KOPT-K1 (cell line): ENCODE results near the gene ITGA11.

Experiments used
- H3K27ac ChIP-seq: fragments of 200-600 bp; sonication (generic); 2 replicates; pipeline ENCODE4 v1.5.1; 2016; ENCODE audit warnings: antibody characterized with exemption, mild to moderate bottlenecking, low read depth, low read length; ENCODE audit not compliant: poor library complexity, severe bottlenecking
- H3K36me3 ChIP-seq: fragments of 200-600 bp; sonication (generic); 2 replicates; pipeline ENCODE4 v1.5.1; 2017; ENCODE audit warnings: antibody characterized with exemption, mild to moderate bottlenecking, low read length, moderate library complexity; ENCODE audit not compliant: insufficient read depth
- H3K9me3 ChIP-seq: fragments of 200-600 bp; sonication (generic); 2 replicates; pipeline ENCODE4 v1.5.1; 2017; ENCODE audit warnings: antibody characterized with exemption, low read length, mild to moderate bottlenecking; ENCODE audit not compliant: insufficient read depth, poor library complexity, severe bottlenecking

Gene ITGA11

DNA sequence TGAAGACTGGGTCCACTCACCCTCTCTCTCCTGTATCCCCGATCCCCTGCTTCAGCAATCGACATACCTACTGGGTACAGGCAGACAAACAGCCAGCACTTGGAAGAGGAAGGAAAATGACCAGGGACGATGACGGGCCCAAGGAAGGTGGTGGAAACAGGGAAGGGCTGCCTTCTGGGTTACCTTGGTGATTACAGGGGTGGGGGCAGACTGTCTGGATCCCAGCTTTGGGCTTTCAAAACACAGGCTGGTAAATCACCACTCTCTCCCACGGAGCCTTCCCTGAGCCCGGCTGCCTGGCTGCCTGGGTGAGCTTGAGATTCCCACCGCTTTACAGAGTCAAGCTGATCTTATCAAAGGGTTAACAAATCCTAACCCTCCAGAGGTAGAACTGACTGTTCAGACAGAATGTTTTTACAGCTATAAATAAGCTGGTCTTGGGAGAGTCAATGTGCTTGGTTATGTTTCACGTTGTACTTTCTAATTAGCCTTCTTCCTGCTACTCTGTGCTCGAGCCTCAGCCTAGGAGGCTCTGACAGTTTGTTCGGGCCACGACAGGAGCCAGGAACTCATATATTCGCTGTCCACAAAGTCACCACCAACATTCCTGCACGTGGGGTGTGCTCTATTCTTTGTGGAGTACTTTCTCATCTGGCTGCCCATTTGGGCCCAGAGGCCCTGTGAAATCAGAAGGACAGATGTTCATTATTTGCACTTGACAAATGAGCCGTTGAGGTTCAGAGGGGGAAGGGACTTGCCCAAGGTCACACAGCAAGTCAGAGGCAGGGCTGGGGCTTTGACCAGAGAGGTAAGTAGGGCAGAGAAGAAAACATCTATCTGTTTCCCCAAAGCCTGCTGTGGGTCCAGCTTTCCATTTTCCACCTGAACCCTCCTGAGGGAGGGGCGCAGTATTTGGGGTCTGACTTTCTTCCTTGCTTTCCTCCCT is 91.0 kb downstream of the ITGA11 start:
- Histone ChIP-seq H3K36me3 (no peaks in the 10 kb centered on the region), H3K9me3 (no peaks in the 10 kb centered on the region), H3K27ac (no peak overlapping the region)

DNA sequence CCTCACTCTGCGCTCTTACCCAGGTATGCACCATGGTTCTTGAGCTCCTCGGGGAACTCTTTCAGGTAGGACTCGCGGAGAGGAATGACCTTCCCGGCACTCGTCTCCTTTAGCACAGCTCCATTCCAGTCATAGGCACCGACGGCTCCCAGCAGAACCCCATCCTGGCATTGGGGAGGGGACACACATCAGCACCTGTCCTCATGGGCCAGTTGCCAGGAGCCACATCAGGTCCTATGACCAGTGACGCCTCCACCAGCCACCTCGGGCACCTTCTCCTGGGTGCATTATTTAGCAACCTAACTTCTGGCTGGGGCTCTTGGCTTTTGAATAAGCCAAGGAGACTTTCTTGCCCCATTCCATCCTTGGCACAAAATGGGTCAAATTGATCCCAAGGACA is 92.5 kb downstream of the ITGA11 start:
- H3K9me3 ChIP-seq: no peaks in the 10 kb centered on the region
- H3K27ac ChIP-seq: no peak overlapping the region
- H3K36me3 ChIP-seq: no peaks in the 10 kb centered on the region

- Histone ChIP-seq H3K27ac (no peak overlapping the region), H3K9me3 (no peaks in the 10 kb centered on the region), H3K36me3 (no peaks in the 10 kb centered on the region)
These were observed 94.1 kb downstream of the ITGA11 start for GRCh38 chr15:68337826-68338225.

- no peaks in the 10 kb centered on the region for H3K36me3 ChIP-seq
- no peaks in the 10 kb centered on the region for H3K9me3 ChIP-seq
- no peak overlapping the region for H3K27ac ChIP-seq
These were observed 95.4 kb downstream of the ITGA11 start for GRCh38 chr15:68336516-68336915.

GRCh38 chr15:68335655-68336054 is 96.3 kb downstream of the ITGA11 start:
- Histone ChIP-seq H3K9me3 (no peaks in the 10 kb centered on the region), H3K27ac (no peak overlapping the region), H3K36me3 (no peaks in the 10 kb centered on the region)

DNA sequence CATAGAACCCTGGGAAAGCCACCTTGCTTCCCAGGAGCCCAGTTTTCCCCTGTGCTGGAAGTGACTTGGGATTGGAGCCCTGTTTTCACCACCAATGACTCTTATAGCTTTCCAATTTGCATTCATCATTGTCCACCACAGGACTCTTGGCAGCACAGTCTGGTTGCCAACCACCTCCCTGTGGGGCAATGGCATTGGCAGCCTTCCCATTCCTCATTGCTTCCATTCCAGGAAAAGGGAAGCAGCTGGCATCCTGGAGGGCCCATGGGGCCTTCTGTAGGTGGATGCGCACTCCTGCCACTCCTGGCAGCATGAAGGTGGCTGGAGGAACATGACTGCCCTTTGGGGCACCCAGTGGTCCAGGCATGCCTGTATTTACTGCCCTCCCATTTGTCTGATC is 96.7 kb downstream of the ITGA11 start:
- no peaks in the 10 kb centered on the region for H3K9me3 ChIP-seq
- no peak overlapping the region for H3K27ac ChIP-seq
- H3K36me3 ChIP-seq: no peaks in the 10 kb centered on the region

DNA sequence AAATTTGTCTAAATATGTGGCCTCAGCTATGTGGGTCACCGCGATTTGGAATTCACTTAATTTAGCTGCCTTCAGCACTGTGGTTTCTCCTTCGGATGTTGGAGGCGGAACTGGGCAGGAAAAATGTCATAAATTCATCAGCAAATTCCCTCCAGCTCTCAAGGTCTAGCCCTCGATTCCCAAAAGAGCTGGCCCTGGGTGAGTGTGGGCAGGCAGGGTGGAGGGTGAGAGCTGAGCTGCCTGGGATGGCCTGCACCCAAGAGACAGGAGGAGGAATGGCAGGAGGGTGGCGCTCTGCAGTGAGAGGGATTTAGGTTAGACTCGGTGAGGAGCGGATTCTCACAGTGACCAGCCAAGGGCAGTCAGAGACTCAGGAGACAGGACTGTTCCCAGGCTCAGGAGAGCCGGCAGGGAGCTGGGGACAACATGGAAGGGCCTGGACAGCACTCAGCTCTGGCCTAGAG is 97.3 kb downstream of the ITGA11 start:
- Histone ChIP-seq H3K36me3 (no peaks in the 10 kb centered on the region), H3K9me3 (no peaks in the 10 kb centered on the region), H3K27ac (no peak overlapping the region)

DNA sequence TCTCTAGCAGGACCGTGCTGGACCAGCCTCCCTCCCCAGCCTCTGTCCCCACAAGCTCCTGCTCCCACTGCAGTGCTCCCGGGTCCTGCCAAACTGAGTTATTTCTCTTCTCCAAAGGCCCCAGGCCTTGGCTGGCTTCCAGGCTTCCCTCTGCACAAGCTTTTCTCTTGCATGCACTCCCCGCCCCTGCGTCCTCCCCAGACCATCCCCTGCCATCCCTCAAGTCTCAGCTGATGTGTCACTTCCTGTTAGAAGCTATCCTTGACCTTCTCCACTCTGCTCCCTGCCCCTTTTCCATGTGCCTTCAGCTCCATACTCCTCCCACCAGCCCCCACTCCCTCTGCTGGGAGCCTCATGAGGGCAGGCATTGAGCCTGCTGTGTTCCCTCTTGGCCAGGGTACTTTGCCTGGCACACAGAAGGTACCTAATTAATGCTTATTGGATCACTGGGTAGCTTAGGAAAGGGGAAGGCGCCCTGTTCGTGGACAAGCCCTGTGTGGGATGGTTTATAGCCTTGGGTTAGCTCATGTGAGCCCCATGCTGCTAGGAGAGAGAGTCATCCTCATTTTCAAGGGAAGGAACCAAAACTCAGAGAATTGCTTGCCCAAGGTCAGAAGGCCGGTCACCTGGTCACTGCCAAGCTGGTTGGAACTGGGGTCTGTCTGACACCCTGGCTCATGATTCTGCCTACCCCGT is 98.0 kb downstream of the ITGA11 start:
- no peak overlapping the region for H3K27ac ChIP-seq
- no peaks in the 10 kb centered on the region for H3K36me3 ChIP-seq
- no peaks in the 10 kb centered on the region for H3K9me3 ChIP-seq

- no peaks in the 10 kb centered on the region for H3K36me3 ChIP-seq
- H3K27ac ChIP-seq: no peak overlapping the region
- no peaks in the 10 kb centered on the region for H3K9me3 ChIP-seq
These were observed 99.7 kb downstream of the ITGA11 start for GRCh38 chr15:68332266-68332665.

DNA sequence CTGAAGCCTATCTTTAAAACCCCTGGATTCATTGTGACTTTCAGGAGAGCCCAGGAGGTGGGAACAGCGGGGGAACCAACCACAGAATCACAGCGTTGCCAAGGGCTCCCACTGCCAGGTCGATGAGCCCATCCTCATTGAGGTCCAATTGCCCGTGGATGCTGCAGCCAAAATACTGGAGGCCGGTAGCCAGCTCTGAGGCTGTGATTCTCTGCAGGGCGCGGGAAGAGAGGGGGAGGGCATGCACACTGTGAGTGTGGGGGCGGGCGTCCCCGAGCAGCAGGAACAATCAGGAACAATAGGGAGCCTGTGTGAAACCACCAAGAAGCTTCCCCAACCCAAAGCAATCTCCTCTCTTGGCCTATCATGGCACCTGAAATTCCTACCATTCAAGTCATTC is 101.1 kb downstream of the ITGA11 start:
- Histone ChIP-seq H3K36me3 (no peaks in the 10 kb centered on the region), H3K27ac (no peak overlapping the region), H3K9me3 (no peaks in the 10 kb centered on the region)

DNA sequence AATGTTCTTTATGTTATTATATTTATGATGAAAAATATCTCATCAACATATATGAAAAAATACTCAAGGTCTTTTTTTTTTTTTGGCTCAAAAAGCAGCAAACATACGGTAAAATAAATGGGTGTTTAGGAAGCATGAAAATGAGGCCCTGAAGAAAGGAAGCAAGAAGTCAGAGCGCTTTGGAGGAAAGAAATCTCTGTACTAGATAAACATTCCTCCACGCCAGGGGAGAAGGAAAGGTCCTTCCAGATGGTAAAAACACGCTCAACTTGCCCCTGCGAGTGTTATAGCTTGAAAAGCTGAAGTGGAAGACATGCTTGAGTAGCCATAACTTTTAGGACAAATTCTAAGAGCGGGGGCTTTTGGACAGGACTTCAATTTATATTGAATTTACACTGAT is 101.5 kb downstream of the ITGA11 start:
- no peaks in the 10 kb centered on the region for H3K36me3 ChIP-seq
- no peaks in the 10 kb centered on the region for H3K9me3 ChIP-seq
- H3K27ac ChIP-seq: no peak overlapping the region

DNA sequence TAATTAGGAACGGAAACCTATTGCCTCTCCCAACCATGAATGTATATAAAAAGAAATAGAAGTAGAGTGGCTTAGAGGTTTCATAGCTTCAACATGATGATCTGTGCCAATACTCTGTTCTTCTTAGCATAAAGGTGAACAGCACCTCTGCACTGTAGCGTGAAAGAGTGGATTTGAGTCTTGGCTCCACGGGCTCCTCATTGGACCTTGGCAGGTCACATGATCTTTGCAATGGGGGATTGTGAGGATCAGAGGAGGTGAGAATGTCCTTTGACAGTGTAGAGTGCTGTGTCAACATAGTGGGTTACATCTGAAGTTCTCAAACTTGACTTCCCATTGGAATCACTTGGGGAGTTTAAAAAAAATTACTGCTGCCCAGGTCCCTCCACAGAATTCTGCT is 103.0 kb downstream of the ITGA11 start:
- no peak overlapping the region for H3K27ac ChIP-seq
- H3K36me3 ChIP-seq: no peaks in the 10 kb centered on the region
- H3K9me3 ChIP-seq: no peaks in the 10 kb centered on the region

DNA sequence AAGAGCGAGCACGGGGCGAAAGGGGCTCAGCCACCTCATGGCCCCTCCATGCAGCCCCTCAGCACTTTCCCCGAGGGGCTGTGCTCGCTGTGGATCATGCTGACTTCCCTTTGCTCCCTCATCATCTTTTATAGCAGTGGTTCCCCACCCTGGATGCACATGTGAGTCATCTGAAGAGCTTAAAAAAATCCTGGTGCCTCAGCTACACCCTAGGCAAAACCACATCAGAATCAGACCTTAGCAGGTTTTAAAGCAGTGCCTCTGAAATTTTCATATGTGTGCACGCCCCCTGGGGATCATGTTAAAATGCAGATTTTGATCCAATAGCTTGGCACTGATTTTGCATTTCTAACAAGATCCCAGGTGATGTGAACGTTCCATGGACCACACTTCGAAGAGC is 103.5 kb downstream of the ITGA11 start:
- H3K27ac ChIP-seq: no peak overlapping the region
- H3K36me3 ChIP-seq: no peaks in the 10 kb centered on the region
- H3K9me3 ChIP-seq: no peaks in the 10 kb centered on the region

DNA sequence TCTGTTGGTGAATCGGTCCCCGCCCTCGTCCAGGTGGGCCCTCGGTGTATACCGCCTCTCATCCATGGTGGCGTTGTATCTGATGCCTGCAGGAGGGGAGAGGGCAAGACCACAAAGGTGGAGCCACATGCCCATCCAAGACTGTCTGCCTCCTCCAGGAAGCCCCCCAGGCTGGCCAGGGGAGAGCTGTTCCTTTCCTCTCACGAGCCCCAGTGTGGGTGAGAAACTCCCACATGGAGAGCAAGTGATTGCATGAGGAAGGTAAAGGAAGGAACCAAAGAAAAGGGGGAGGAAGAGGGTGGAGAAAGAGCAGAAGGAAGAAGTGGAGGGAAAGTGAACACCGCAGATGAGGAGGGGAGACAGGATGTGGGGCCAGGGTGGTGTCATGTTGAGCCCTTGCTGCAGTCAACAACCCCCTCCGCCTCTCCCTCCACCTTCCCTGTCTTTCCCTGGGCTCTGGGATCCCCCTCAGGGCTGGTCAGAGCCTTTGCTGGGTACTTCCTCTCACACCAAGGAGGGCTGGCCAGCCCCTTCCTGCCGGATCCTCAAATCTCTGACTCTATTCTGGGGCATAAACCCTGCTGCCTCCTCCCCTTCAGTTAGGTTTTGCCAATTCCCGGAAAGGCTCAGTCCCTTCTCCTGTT is 105.1 kb downstream of the ITGA11 start:
- Histone ChIP-seq H3K27ac (no peak overlapping the region), H3K9me3 (no peaks in the 10 kb centered on the region), H3K36me3 (no peaks in the 10 kb centered on the region)

- Histone ChIP-seq H3K27ac (no peak overlapping the region), H3K9me3 (no peaks in the 10 kb centered on the region)
These were observed 106.2 kb downstream of the ITGA11 start for GRCh38 chr15:68325726-68326125.

More at GRCh38 chr15:68325726-68326125, 106.2 kb downstream of the ITGA11 start:
- H3K36me3 ChIP-seq: no peaks in the 10 kb centered on the region
